SIG-M5 (cell line): ENCODE data around the gene FOXJ3.

Experiments
- DNase-seq: peaks from one replicate; lab custom pipeline; 2025; lab: John Stamatoyannopoulos, UW

Gene FOXJ3

DNA sequence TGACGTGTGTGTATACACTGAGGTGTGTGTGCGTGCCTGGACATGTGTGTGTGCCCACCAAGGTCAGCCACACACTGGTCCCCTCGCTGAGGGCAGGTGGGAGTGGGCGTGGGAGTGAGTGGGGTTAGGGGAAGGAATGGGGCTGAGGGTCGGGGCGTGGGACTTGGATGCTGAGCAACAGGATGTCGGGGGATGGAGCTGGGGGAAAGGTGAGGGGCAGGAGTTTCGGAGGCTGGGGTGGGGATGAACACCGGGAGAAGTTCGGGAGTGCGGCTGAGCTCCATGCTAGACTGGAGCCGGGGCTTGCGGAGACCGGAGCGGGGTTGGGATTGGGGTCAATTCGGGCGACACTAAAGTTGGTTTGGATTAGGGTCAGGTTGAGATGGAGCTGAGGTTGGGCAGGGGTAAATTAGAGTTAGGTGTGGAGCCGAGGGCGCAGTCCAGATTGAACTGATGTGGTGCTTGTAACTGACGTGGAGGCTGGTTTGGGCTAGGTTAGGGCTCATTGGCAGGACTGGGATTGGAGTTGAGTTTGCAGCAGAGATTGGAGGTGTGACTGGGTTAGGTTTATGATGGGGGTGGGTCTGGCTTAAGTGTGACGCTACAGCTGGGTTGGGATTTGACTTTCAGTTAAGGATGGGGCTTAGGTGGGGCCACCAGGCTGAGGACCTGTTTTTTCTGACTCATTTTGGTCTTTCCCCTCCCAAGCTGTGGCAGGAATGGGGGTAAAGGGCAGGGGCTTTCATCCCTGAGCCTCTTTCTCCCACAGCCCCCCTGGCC, 167.2 kb downstream of the FOXJ3 start:
- no peak for DNase-seq

DNA sequence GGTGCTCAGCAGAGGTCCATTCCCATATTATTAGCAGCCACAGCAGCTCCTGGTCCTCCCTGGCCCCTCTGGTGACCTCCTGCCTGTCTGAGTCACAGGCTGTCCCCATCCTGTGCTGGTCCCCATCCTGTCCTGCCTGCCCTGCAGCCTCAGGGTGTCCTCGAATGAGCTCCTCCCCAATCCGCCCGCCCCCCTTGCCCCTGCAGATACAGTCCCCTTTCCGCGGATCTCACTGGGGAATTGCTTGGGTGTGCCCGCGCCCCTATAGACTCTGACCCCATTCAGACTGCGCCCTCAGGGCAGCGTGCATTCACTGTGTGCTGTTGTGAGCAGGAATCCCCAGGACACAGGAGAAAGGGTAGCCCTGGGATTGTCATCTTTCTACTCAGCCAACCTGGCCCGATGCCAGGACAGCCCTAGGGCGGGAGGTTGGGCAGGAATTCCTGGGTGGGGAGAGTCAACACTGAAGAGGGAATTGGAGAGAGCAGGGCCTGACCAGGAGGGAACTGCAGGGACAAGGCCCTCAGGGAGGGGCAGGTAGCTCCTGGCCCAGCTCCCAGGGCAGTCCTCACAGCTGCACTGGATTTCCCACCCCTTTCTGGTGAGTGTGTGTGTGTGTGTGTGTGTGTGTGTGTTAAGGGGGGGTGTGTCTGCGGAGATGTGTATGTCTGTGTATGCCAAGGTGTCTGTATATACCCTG, 169.4 kb downstream of the FOXJ3 start:
- no peak for DNase-seq

DNA sequence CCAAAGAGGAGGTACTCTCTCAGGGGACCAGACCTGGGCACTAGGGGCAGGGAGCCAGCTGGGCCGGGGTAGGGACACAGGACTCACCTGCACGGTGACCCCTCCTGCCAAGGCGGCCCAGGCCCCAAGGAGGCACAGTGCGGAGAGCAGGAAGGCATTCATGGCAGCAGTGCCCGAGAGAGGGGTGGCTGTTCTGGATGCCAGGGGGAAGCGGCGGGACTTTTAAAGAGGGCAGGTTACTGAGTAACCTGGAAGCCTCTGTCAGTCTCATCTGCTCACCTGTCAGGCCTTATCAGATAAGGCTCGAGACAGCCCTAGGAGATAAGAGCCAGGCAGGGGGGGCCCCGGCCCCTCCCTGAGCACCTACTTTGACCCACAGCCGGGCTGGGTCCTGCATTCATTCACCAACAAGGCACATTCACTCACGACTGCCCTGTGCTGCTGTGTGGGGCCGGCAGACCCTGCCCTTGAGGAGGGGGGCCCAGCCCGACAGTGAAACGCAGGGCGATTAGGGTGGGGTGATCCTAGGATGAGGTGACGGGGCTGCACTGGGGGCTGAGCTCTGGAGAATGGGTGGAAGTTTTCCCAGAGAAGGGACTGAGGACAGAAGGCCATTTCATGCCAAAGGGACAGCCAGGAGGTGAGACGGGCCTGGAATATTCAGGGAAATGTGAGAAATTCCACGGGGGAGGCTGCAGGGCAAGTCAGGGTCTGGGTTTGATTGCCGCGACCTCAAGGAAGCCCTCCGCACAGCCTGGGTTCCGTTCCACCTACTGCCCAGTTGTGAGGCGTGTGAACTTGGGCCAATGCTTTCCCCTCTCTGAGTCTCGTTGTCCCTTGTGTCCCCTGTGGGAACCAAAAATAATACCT, 170.2 kb downstream of the FOXJ3 start, which contains the start of gene GUCA2A:
GUCA2A (minus strand) TSS at position 195 of the 870 bp plus-strand sequence; CDS start at position 162, 33 bp downstream.
- DNase-seq = no peak

DNA sequence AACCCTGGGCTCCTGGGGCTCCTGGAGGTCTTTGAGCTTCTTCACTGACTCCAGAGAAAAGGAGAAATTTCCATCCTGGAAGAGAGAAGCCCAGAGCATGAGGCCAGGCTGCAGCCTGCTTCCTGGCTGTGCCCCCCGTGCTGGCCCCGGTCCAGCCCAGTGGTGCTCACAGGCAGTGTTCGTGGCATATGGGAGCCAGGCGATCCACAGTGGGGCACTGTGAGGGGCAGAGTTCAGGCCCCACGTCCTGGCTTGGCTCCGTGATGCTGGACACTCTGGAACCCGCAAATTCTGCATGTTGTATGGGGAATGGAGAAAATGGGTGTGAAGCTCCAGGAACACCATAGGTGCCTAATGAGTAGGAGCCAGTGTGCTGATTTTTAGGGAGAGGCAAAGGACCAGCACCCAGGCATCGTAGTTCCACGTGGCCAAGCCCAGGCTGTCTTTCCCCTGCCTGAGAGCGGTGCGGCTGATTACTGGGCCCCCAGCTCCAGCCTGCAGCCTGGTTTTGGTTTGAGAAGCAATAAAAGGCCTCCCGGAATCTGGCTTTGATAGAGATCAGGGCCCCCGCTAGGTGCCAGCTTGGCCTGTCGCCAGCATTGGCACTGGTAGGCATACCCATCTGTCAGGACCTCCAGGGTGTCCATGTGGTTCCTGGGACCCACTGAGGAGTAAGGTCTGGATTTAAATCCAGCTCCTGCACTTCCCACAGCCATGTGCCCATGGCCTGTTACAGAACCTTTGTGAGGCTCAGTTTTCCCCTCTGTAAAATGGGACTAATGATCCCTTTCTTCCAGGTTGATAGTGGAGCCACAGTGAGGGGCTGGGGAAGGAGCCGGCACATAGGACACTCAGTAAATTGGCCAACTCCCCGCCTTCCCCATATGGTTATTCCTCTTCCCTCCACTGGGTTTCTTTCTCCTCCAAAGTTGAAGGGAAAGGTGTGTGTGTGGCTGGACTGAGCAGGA, 171.2 kb downstream of the FOXJ3 start:
- DNase-seq = no peak

DNA sequence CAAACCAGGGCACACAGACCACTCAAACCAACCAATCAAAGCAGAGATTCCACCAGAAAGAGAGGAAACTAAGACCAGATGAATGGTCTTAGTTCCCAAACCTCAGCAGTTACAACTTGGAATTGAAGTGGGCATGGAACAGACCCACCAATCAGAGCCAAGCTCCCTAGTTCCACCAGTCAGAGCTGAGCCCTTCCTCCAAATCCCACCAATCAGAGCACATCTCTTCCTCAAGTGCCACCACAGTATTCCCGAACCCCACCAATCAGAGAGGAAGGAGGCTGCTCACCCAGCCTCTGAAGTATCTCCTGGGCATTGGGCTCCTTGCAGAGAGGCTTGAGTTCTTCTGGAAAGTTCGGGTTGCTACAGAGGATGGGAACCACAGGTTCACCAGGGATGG, 171.9 kb downstream of the FOXJ3 start:
- no peak for DNase-seq

DNA sequence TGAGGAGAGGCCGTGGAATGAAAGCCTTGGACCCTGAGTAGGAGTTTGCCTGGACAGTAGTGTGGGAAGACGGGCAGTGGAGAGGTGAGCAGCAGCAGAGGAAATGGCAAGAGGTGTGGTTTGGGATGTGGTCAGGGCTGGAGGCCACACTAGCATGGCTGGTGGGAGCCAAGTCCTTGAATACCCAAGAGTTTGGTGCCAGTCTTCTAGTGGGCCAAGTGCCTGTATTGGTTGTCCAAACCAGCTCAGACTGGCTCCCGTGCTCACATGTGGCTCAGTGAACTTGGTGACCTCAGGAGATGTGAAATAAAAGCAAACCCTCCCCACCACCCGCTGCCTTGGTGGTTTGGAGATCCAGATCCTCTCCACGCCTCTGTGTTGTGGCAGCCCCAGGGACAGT, 172.9 kb downstream of the FOXJ3 start:
- DNase-seq = no peak

DNA sequence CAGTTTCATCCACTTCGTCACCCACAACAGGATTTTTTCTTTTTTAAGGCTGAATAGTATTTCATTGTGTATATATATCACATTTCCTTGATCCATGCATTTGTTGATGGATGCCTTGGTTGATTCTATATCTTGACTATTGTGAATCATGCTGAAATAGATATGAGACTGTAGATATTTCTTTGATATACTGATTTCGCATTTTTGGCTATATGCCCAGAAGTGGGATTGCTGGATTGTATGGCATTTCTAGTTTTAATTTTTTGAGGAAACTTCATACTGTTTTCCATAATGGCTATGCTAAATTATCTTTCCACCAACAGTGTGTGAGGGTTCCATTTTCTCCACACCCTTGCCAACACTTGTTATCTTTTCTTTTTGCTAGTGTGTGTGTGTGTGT, 176.8 kb downstream of the FOXJ3 start:
- DNase-seq = no peak

DNA sequence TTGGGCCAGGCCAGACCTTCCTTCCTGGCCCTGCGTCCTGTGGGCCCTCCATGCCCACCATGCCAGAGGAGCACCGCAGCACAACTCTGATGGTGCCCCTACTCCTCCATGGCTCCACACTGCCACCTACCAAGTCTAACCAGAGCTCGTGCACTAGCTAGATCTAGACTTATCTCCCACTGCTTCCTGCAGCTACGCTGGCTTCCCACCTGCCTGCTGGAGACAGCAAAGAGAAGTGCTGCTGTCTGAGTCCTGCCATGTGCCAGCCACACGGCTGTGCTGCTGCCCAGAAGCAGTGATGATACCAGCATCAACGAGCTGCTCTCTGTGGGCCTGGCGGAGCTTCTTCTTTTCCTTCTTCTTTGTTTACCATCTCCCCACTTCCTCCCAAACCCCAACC, 177.4 kb downstream of the FOXJ3 start:
- no peak for DNase-seq

DNA sequence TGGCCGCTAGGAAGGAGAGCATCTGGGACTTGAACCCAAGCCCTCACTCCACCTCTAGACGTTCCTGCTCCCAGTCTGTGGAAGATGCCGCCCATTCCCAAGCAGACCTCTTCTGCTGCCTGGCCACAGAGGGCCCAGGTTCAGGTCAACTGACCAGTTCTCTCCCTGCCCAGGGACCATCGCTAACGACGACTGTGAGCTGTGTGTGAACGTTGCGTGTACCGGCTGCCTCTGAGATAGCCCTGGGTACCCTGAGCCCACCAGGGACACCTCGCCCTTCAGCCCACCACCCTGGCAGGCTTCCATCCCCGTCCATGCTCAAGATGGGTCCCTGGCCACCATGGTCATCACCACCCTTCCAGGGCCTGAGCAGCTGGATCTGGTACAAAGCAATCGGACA, 179.7 kb downstream of the FOXJ3 start:
- no peak for DNase-seq

DNA sequence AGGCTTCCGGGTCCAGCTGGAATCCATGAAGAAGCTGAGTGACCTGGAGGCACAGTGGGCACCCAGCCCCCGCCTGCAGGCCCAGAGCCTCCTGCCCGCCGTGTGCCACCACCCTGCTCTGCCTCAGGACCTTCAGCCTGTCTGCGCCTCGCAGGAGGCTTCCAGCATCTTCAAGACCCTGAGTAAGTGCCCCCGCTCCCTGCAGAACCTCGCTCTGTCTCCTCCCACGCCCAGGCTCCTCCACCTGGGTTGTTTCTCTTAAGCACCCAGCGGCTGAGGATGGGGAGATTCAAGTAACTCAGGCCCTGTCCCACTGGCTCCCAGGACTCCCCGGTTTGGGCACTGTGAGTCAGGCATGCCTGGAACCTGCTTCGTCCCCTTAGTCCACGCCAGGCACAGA, 180.3 kb downstream of the FOXJ3 start:
- DNase-seq = no peak

DNA sequence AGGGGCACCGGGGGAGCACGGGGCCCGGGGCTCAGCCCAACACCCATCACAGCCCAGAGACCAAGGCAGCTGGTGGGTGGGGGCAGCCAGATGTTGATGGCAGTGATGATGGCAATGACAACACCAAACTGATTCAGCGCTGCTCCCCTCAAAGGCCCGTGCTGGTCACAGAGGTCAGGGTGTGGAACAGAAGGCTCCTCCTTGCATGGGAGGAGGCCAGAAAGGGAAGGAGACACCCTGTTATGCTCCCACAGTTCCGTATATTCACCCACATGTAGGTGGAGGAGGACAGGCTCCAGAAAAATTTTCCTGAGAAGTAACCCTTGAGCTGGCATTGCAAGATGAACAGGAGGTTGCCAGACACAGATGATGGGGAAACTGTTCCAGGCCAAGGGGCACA, 181.4 kb downstream of the FOXJ3 start:
- no peak for DNase-seq

DNA sequence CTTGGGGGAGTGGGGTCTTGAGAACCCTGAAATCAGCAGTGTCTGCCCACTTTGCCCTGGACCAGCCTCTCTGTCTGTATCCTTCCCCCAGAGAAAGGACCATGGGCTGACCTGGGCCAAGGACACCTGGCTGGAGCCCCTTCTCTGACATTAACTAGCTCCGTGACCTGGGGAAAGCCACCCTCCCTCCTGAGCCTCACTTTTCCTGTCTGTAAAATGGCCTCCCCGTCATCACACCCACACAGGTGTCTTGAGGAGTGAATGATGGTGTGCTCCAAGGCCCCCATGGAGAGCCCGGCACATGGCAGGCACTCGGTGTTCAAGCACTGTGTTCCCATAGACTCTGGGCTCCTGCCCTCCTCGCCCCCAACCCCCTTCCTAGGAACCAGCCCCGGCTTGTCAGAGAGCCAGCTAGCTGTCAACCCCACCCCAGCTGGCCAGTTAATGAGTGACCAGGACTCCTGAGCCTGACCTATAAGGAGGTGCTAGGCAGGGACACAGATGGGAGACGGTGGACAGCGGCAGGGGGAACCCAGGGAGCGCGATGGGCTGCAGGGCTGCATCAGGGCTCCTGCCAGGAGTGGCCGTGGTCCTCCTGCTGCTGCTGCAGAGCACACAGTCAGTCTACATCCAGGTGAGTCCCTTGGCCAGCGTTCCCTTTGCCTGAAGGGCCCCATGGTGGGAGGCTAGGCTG, 182.0 kb downstream of the FOXJ3 start, which contains the start of gene GUCA2B:
GUCA2B (plus strand) TSS at position 504 of the 694 bp plus-strand sequence; CDS start at position 545, 41 bp downstream.
- no peak for DNase-seq

DNA sequence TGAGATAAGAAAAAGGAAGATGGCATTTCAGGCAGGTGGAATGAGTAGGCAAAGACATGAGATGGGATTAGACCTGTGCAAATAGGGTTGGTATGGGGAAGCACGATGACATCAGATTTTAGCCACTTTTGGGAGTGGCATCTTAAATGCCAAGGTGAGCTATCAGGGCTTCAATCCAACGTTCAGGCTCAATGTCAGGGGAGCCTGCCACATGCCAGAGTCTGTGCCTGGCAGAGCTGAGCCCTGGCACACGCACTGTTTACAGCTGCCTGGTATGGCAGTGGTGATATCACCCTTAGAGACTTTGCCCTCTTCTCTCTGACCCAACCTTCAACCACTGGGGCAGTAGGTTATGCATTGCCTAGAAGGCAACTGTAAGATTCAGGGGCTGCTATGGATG, 182.9 kb downstream of the FOXJ3 start:
- DNase-seq = no peak

DNA sequence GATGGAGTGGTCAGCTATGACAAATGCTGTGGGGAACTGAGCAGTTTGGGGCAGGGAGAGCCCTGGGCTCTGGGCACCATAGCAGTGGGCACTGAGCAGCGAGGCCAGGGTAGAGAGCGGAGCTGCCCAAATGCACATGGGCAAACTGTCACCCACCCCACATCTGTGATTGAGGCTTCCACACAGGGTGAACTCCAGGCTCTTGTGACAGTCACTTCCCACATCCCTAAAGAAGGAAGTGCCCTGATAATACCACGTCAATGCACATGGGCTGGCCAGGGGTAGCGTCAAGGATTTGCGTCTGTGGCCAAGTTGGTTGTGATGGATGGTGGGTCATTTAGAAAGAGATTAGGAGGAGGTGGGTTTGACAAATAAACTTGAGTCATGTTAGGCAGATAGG, 184.4 kb downstream of the FOXJ3 start:
- no peak for DNase-seq

DNA sequence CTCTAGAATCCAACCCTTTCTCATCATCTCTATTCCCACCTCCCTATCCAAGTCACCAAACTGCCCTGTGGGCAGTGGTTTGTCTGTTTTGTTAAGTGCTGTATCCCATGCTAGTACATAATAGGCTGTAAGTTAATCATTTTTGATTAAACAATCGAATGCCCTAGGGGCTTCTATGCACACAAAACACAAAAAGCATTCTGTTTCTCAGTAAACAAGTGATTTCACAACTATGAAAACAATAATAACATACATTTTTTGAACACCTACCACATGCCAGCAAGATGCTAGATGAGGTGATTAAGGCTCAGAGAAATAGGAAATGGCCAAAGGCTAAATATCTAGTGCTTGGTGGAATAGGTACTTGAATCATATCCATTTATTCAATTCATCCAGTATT, 186.9 kb downstream of the FOXJ3 start:
- DNase-seq = no peak

DNA sequence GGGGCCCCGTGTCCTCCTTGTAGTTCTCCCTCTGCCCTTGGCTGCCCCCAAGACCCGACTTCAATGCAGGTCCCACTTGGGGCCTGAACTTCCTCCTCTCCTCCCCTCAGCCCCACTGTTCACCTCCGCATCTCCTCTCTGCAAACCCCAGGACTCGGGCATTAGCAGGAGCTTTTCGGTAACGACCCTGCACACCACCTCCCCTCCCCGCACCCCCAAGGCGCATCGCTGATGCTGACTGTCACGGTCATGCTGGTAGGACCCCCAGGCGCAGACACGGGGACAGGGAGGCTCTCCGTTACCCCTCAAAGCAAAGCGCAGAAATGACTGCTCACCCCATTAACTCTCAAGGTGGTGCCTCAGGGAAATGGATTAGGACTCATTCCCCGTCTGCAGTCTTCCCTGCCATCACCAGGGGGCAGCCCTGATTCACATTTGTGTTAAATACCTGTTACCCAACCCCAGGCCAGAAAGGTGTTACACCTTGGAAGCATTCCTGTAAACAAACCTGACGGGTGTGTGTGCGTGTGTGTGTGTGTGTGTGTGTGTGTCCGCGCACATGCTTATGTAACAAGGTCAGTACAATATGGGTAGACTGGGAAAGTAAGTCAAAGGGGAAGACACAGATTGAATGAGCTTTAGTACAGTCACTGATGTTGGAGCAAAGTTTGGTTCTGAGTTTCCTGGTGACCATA, 188.3 kb downstream of the FOXJ3 start:
- no peak for DNase-seq

DNA sequence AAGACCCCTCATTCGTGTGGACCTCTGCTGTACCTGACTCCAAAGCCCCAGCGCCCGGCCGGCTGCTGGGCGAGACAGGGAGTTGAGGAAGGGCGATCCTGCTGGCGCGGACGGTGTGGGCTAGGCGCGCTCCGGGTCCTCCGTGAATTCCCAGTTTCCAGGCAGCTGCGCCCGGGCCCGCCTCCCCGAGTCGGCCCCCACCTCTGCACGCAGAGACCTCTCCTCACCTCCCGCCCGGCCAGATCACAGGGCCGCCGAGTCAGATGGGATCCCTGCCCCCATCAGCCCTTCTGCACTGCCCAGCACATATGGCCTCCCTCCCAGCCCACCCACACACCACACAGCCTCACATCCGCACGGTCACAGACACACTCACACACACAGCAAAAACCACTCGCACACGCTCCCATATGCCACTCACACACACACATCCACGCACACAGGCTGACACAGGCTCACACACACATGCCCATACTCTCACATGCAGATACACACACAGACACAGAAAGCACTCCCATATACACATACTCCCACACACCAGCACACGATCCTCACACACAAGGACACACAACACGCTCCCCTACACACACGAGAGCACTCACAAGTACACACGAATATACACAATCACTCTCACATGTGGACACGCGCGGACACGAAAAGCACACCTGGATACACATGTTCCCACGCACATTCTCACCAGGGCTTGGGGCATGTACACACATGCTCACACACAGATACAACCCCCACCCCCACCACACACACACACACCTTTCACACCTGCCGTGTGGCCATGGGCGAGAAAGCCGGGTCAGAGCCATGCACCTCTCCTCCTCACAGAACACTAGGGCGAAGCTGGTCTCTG, 189.0 kb downstream of the FOXJ3 start:
- no peak for DNase-seq

DNA sequence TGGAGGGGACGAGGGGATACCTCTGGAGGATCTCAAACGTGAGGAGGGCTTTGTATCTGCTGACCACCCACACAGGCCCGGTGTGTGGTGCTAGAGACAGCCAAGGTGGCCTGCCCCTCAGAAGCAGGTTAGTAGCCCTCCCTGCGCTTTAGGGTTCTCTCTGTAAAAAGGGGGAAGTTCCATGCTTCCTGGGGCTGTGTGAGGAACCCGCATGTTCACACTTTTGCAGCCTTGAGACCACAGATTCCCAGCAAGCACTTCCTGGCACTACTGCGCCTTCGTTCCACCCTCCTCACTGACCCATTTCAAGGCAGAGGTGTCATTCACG, 189.7 kb downstream of the FOXJ3 start:
- DNase-seq = no peak

DNA sequence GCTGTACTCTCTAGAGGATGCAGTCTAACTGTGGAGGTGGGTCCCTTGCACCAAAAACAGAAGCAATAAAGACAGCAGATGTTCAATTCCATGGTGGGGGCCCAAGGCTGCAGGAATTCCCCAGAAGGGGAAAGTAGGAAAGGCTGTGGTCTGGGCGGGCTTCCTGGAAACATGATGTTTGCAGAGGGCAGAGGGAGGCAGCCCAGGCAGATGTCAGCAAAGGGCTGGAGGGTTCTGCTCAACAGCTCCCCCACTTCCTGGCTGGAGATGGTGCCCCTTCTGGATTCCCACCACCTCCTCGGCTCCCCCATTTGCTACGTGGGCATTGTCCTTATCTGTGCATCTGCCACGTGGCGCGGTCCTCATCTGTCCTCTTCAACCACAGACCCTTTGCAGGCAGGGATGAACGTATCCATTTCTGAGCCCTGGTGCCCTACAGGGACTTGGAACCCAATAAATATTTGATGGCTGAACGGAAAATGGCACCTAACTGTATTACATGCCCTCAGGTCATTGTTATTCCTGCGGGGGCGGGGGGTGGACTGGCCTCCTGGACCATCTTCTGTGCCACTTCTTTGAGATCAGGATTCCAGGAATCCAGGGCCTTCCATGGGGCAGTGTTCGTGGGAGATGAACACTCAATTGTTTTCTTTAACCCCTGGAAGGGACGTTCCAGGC, 190.2 kb downstream of the FOXJ3 start:
- no peak for DNase-seq
